H1 (cell line): Measurements from ENCODE around the gene BBX. TPM values are rescaled to one million over a fixed set of nuclear protein-coding genes. Genes with fewer than 3 reads are reported as not detected.

ENCODE experiments used
- CTCF ChIA-PET: fragments of 300-600 bp; sonication (Branson Sonifier 250); formaldehyde crosslinking; loops from one replicate; lab custom pipeline; 2021; ENCODE audit not compliant: partially characterized antibody; lab: Charles Lee
- POLR2A ChIA-PET: fragments of 300-600 bp; sonication (Branson Sonifier 250); formaldehyde crosslinking; loops from one replicate; lab custom pipeline; 2021; ENCODE audit warnings: inconsistent platforms; ENCODE audit not compliant: partially characterized antibody; lab: Charles Lee
- DNase-seq, 2 experiments: peaks; one replicate each; pipeline versions ENCODE4 v3.0.0 to v3.0.0-alpha.2; 2010 to 2022; ENCODE audit warnings: low spot score in 2 of 2, low read depth in 1 of 2, mixed read lengths in 1 of 2
- FAIRE-seq: peaks from 2 replicates; lab custom pipeline; 2011; peaks lifted over from hg19 to GRCh38; lab: Jason Lieb, UNC
- H2AFZ ChIP-seq: 2 replicates; pipeline ENCODE4 v1.8.1; 2012; ENCODE audit warnings: low read length, inconsistent platforms
- H2AK5ac ChIP-seq: 2 replicates; pipeline ENCODE4 v1.6.1; 2013; ENCODE audit warnings: low read depth, low read length
- H2BK120ac ChIP-seq: replicated peaks from 2 replicates; pipeline ENCODE3; 2013; ENCODE audit warnings: low read depth, low read length, inconsistent platforms
- H2BK12ac ChIP-seq: 2 replicates; pipeline ENCODE4 v1.6.1; 2013; ENCODE audit warnings: low read depth, low read length
- H2BK15ac ChIP-seq: 2 replicates; pipeline ENCODE4 v1.6.1; 2013; ENCODE audit warnings: low read length
- H2BK20ac ChIP-seq: 2 replicates; pipeline ENCODE4 v1.6.1; 2013; ENCODE audit warnings: low read length
- H2BK5ac ChIP-seq: 2 replicates; pipeline ENCODE4 v1.6.1; 2013; ENCODE audit warnings: low read depth, low read length
- H3K14ac ChIP-seq: 2 replicates; pipeline ENCODE4 v1.6.1; 2013; ENCODE audit warnings: inconsistent platforms; ENCODE audit not compliant: insufficient read length
- H3K18ac ChIP-seq: 2 replicates; pipeline ENCODE4 v1.6.1; 2013; ENCODE audit warnings: low read length; ENCODE audit errors: extremely low read depth
- H3K23ac ChIP-seq: 2 replicates; pipeline ENCODE4 v1.6.1; 2013; ENCODE audit warnings: inconsistent platforms; ENCODE audit not compliant: insufficient read length
- H3K23me2 ChIP-seq: 2 replicates; pipeline ENCODE4 v1.6.1; 2013; ENCODE audit warnings: low read depth, low read length
- H3K27ac ChIP-seq: 2 replicates; pipeline ENCODE4 v1.6.1; 2011; ENCODE audit warnings: low read depth, low read length, inconsistent platforms
- H3K27me3 ChIP-seq, 4 experiments: replicated peaks in 1 of 4; 1 replicate in 1 of 4; 2 replicates in 3 of 4; pipeline versions ENCODE4 v1.6.1 to v1.8.1; 2011 to 2013; ENCODE audit warnings: low read length in 3 of 4, mild to moderate bottlenecking in 3 of 4, inconsistent platforms in 2 of 4, mixed read lengths in 2 of 4, moderate library complexity in 1 of 4; ENCODE audit not compliant: control insufficient read depth in 3 of 4, insufficient read depth in 3 of 4; ENCODE audit errors: extremely low read depth in 1 of 4
- H3K36me3 ChIP-seq, 4 experiments: 2 replicates each; pipeline versions ENCODE4 v1.6.1 to v1.8.1; 2011 to 2013; ENCODE audit warnings: mild to moderate bottlenecking in 4 of 4, low read length in 3 of 4, moderate library complexity in 2 of 4, control low read depth in 1 of 4, inconsistent platforms in 1 of 4; ENCODE audit not compliant: insufficient read depth in 4 of 4, control insufficient read depth in 2 of 4
- H3K4ac ChIP-seq: replicated peaks from 2 replicates; pipeline ENCODE3; 2013; ENCODE audit warnings: low read length, low read depth, mixed read lengths, inconsistent platforms; ENCODE audit not compliant: insufficient read length
- H3K4me1 ChIP-seq, 4 experiments: replicated peaks in 1 of 4; 1 replicate in 1 of 4; 2 replicates in 3 of 4; pipeline versions ENCODE4 v1.6.1 to v1.8.1; 2011 to 2013; ENCODE audit warnings: low read length in 3 of 4, inconsistent platforms in 2 of 4, mixed read lengths in 1 of 4; ENCODE audit not compliant: insufficient read depth in 4 of 4, control insufficient read depth in 3 of 4
- H3K4me2 ChIP-seq, 2 experiments: 2 replicates each; pipeline versions ENCODE4 v1.6.1 to v1.8.1; 2011 to 2013; ENCODE audit warnings: low read depth in 2 of 2, low read length in 2 of 2, control low read depth in 1 of 2, inconsistent platforms in 1 of 2, mild to moderate bottlenecking in 1 of 2; ENCODE audit not compliant: insufficient read depth in 1 of 2
- H3K4me3 ChIP-seq, 4 experiments: fragments of 200-600, 300-600 bp in 1 of 4; sonication (generic), shearing (Covaris generic), sonication (Bioruptor Twin) in 1 of 4; 2 replicates each; pipeline versions ENCODE4 v1.5.1 to v1.8.1; 2011 to 2016; ENCODE audit warnings: low read length in 4 of 4, low read depth in 3 of 4, control low read depth in 2 of 4, inconsistent platforms in 2 of 4, mild to moderate bottlenecking in 2 of 4, mixed read lengths in 1 of 4, moderate library complexity in 1 of 4; ENCODE audit not compliant: insufficient read depth in 2 of 4; ENCODE audit errors: extremely low read depth in 1 of 4
- H3K56ac ChIP-seq: replicated peaks from 2 replicates; pipeline ENCODE3; 2013; ENCODE audit warnings: low read depth, mild to moderate bottlenecking, mixed read lengths, low read length, inconsistent platforms; ENCODE audit not compliant: insufficient read length
- H3K79me1 ChIP-seq: 2 replicates; pipeline ENCODE4 v1.6.1; 2013; ENCODE audit warnings: low read depth, low read length, control low read depth
- H3K79me2 ChIP-seq, 2 experiments: 2 replicates each; pipeline versions ENCODE4 v1.6.1 to v1.8.1; 2012 to 2013; ENCODE audit warnings: low read length in 2 of 2, mild to moderate bottlenecking in 2 of 2, inconsistent platforms in 1 of 2; ENCODE audit not compliant: insufficient read depth in 2 of 2, control insufficient read depth in 1 of 2
- H3K9ac ChIP-seq, 4 experiments: replicated peaks in 1 of 4; 1 replicate in 1 of 4; 2 replicates in 3 of 4; pipeline versions ENCODE4 v1.6.1 to v1.8.1; 2011 to 2013; ENCODE audit warnings: low read depth in 3 of 4, low read length in 3 of 4, control low read depth in 2 of 4, mild to moderate bottlenecking in 2 of 4, moderate library complexity in 2 of 4, inconsistent platforms in 1 of 4; ENCODE audit errors: extremely low read depth in 1 of 4
- H3K9me3 ChIP-seq, 2 experiments: 2 replicates each; pipeline versions ENCODE4 v1.6.1 to v1.8.1; 2012 to 2013; ENCODE audit warnings: mild to moderate bottlenecking in 2 of 2, moderate library complexity in 2 of 2, control low read depth in 1 of 2, inconsistent platforms in 1 of 2, low read depth in 1 of 2, low read length in 1 of 2, mixed read lengths in 1 of 2; ENCODE audit not compliant: insufficient read depth in 2 of 2
- H4K20me1 ChIP-seq, 2 experiments: replicated peaks in 1 of 2; 2 replicates each; pipeline versions ENCODE3 to v1.8.1; 2011 to 2013; ENCODE audit warnings: inconsistent platforms in 2 of 2, low read length in 2 of 2, mild to moderate bottlenecking in 1 of 2; ENCODE audit not compliant: insufficient read depth in 2 of 2, control insufficient read depth in 1 of 2
- H4K5ac ChIP-seq: 2 replicates; pipeline ENCODE4 v1.6.1; 2013; ENCODE audit warnings: low read length, low read depth, mixed read lengths, inconsistent platforms; ENCODE audit not compliant: insufficient read length
- H4K8ac ChIP-seq: 2 replicates; pipeline ENCODE4 v1.8.0; 2013; ENCODE audit warnings: mild to moderate bottlenecking, moderate library complexity, low read length, inconsistent platforms; ENCODE audit not compliant: insufficient read depth; ENCODE audit errors: extremely low read depth
- H4K91ac ChIP-seq: replicated peaks from 2 replicates; pipeline ENCODE3; 2013; ENCODE audit warnings: low read length, mixed read lengths, inconsistent platforms; ENCODE audit not compliant: insufficient read length
- RAD21 ChIP-seq, 2 experiments: IDR thresholded peaks in 1 of 2; conservative IDR thresholded peaks in 1 of 2; 2 replicates each; pipeline ENCODE4 v1.6.1; 2011; ENCODE audit warnings: low read depth in 2 of 2, low read length in 2 of 2, improper control_type of control experiment in 1 of 2, inconsistent platforms in 1 of 2, mild to moderate bottlenecking in 1 of 2, moderate library complexity in 1 of 2
- WGBS, 2 experiments: shearing (Covaris generic) in 1 of 2; methylation state at CpG; one replicate each; pipeline versions ENCODE4 v1.1.6 to v1.1.7; 2013 to 2015; ENCODE audit warnings: low lambda C conversion rate in 2 of 2, mixed read lengths in 2 of 2, inconsistent platforms in 1 of 2, low coverage in 1 of 2, missing lambda C conversion rate in 1 of 2; ENCODE audit not compliant: insufficient replicate concordance in 2 of 2, insufficient coverage in 1 of 2, insufficient read length in 1 of 2; ENCODE audit errors: extremely low coverage in 1 of 2, missing lambda C conversion rate in 1 of 2; 5-methylcytosine and 5-hydroxymethylcytosine counted together
- polyA plus RNA-seq, 7 experiments: library from polyadenylated mRNA; depleted of rRNA in 3 of 7; stranded (reverse) in 5 of 7; unstranded in 2 of 7; fragments of >200 nt in 5 of 7; fragments of 200-250 nt in 2 of 7; gene quantifications; 1 replicate in 5 of 7; 2 replicates in 1 of 7; 4 replicates in 1 of 7; pipeline versions ENCODE4 v1.2.1 to v1.2.3, GENCODE V29; 2011 to 2013; ENCODE audit warnings: missing spikeins in 2 of 7, mixed read lengths in 2 of 7
- total RNA-seq: library from RNA; stranded (reverse); fragmentation: NEBNext Ultra II Directional; extraction: Animal tissue kit (Norgen Biotek cat#: 25700); gene quantifications from 2 replicates; pipeline ENCODE4 v1.2.1, GENCODE V29; 2021
- TF ChIP-seq, protein P1 (sequence below), 3 experiments: IDR thresholded peaks; 1 replicate in 2 of 3; 2 replicates in 1 of 3; pipeline versions ENCODE4 v1.5.1 to v1.6.1; 2011; ENCODE audit warnings: low read length in 3 of 3, mild to moderate bottlenecking in 3 of 3, inconsistent platforms in 2 of 3, low read depth in 1 of 3, moderate library complexity in 1 of 3; ENCODE audit not compliant: insufficient read depth in 1 of 3; ENCODE audit errors: control extremely low read depth in 1 of 3

The BBX gene
- total and polyA plus RNA-seq, 2 of the 8 experiments (the other 6 are each of a cell fraction or from before 2014, with no cell fraction given) = 11.0 to 42.5 TPM

GRCh38 chr3:107765524-107765923, 242.8 kb downstream of the BBX start:
- ChIA-PET POLR2A (no interaction called here), CTCF (interaction anchor here (1.2 to 1.6 kb wide), 2 partner anchors 11 to 14 kb away, joined by 3 to 12 read pairs; no protein-coding TSS in a partner anchor)
- no peaks in the 10 kb centered on the region for H4K20me1 ChIP-seq
- H3K27ac ChIP-seq = no peak overlapping the region
- no peaks in the 10 kb centered on the region for H3K79me1 ChIP-seq
- no peak overlapping the region for H3K56ac ChIP-seq
- no peak overlapping the region for H3K18ac ChIP-seq
- H3K79me2 ChIP-seq = no peaks in the 10 kb centered on the region
- no peaks in the 10 kb centered on the region for H3K9me3 ChIP-seq
- no peak overlapping the region for H4K5ac ChIP-seq
- DNase-seq (no peak), FAIRE-seq (peak; percentile 19)
- H3K23ac ChIP-seq = no peak overlapping the region
- H2BK20ac ChIP-seq = no peak overlapping the region
- no peak overlapping the region for H4K91ac ChIP-seq
- H3K9ac ChIP-seq = no peak overlapping the region
- H3K23me2 ChIP-seq = no peaks in the 10 kb centered on the region
- H3K4me3 ChIP-seq = no peak overlapping the region
- no peak for TF ChIP-seq RAD21 (IDR thresholded peaks at IDR 0.05 in 1 of 2, conservative IDR thresholded peaks at IDR 0.05 in 1 of 2; ENCODE audit: low read depth in 2 of 2, low read length in 2 of 2)
- TF ChIP-seq, protein P1, sequence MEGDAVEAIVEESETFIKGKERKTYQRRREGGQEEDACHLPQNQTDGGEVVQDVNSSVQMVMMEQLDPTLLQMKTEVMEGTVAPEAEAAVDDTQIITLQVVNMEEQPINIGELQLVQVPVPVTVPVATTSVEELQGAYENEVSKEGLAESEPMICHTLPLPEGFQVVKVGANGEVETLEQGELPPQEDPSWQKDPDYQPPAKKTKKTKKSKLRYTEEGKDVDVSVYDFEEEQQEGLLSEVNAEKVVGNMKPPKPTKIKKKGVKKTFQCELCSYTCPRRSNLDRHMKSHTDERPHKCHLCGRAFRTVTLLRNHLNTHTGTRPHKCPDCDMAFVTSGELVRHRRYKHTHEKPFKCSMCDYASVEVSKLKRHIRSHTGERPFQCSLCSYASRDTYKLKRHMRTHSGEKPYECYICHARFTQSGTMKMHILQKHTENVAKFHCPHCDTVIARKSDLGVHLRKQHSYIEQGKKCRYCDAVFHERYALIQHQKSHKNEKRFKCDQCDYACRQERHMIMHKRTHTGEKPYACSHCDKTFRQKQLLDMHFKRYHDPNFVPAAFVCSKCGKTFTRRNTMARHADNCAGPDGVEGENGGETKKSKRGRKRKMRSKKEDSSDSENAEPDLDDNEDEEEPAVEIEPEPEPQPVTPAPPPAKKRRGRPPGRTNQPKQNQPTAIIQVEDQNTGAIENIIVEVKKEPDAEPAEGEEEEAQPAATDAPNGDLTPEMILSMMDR (IDR thresholded peaks at IDR 0.05; ENCODE audit: control extremely low read depth in 1 of 3, insufficient read depth in 1 of 3, low read depth in 1 of 3, low read length in 3 of 3) = peak in 2 of 3 experiments; percentile 17 to 33; a peak in 2 of 4 replicates
- H2BK120ac ChIP-seq = no peak overlapping the region
- H3K4me2 ChIP-seq = no peak overlapping the region
- H2BK15ac ChIP-seq = no peak overlapping the region
- no peak overlapping the region for H2AFZ ChIP-seq
- H3K4ac ChIP-seq = no peak overlapping the region
- no peaks in the 10 kb centered on the region for H3K4me1 ChIP-seq
- H3K27me3 ChIP-seq = no peaks in the 10 kb centered on the region
- no peak overlapping the region for H3K14ac ChIP-seq
- H4K8ac ChIP-seq = no peak overlapping the region; the same call in 1 of the 2 replicates
- H2BK12ac ChIP-seq = no peak overlapping the region
- no peaks in the 10 kb centered on the region for H3K36me3 ChIP-seq
- H2BK5ac ChIP-seq = no peak overlapping the region
- 82% methylated on average over 6 of the region's 6 CpGs; no CpG with 5 or more reads in 1 of the 2 experiments for WGBS, 2 experiments
- H2AK5ac ChIP-seq = no peak overlapping the region
